GM12892 (cell line): ENCODE results near the gene COL1A1.

Experiments
- POLR2A ChIP-seq: IDR thresholded peaks from 2 replicates; pipeline ENCODE4 v1.6.1; 2011; ENCODE audit warnings: low read depth, low read length, control low read depth
- POLR2AphosphoS5 ChIP-seq: IDR thresholded peaks from 2 replicates; pipeline ENCODE4 v1.6.1; 2011; ENCODE audit warnings: low read depth, low read length, control low read depth
- TAF1 ChIP-seq: IDR thresholded peaks from 2 replicates; pipeline ENCODE4 v1.6.1; 2011; ENCODE audit warnings: low read depth, mild to moderate bottlenecking, control low read depth, low read length, borderline replicate concordance

DNA sequence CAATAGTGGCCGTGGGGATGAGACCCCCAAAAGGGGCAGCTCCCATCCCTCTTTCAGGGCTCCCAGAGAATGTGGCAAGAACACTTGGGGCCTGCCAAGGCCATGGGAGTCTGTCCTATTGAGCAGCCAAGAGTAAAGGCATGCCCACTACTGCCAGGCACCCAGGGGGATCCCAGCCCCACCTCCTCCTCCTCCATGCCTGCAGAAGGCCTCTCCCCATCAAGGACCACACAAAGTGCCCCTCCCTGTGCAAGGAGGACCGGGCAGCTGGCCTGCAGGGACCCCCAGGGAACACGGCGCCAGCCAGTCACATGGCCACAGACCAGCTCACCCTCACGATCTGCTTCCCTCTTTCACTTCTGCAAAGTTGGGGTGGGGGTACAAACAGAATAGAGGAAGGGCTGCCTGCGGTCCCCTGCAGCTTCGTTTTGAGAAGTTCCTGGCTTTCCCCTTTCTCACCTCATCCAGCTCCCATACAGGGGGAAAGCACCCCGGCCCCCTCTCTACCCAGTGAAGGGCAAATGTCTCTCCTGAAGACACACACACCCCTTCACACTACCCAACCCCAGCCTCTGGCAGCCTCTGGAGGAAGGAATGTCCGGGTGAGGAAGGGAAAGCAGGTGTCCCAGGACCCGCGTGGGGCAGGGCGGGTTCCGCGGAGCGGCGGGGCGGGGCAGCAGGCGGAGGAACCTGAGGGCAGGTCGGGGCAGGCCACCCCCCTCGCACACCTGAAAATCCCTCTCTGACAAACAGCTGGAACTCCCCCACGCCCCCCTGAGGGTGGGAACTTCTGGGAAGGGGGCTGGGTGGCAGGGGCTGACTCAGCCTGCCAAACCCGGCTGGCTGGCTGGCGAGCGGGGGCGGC lies 53.0 kb downstream of the COL1A1 start:
- TF ChIP-seq POLR2A (peak; percentile 53), TAF1 (0 out of 2 replicates have a peak, but pooled peaks have one; percentile 35), POLR2AphosphoS5 (peak; percentile 63)
